Coronary artery (tissue), 2 donors: ENCODE data around the gene KMT2A.

Experiments
- DNase-seq: peaks from one replicate; pipeline ENCODE4 v3.0.0-alpha.2; 2017; ENCODE audit warnings: low spot score
- H3K27ac ChIP-seq, 2 donors: fragments of 200-600 bp; sonication (generic); one replicate each; pipeline ENCODE4 v1.5.1; 2016 to 2019
- H3K4me3 ChIP-seq: fragments of 200-600 bp; sonication (generic); 2 replicates; pipeline ENCODE4 v1.5.1; 2016; ENCODE audit warnings: mild to moderate bottlenecking, moderate library complexity
- TF ChIP-seq, protein P1 (sequence below): fragments of 200-600 bp; sonication (generic); IDR thresholded peaks from one replicate; pipeline ENCODE4 v1.5.1; 2019; ENCODE audit warnings: antibody characterized with exemption

KMT2A gene

DNA sequence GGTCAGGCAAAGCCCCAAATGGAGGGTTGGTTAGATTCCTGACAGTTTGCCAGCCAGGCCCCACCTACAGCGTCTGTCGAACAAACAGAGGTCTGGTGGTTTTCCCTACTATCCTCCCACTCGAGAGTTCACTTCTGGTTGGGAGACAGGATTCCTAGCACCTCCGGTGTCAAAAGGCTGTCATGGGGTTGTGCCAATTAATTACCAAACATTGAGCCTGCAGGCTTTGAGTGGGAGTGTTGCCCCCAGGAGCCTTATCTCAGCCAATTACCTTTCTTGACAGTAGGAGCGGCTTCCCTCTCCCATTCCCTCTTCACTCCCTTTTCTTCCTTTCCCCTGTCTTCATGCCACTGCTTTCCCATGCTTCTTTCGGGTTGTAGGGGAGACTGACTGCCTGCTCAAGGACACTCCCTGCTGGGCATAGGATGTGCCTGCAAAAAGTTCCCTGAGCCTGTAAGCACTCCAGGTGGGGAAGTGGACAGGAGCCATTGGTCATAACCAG, 86.3 kb downstream of the KMT2A start:
- Histone ChIP-seq H3K27ac (no peak overlapping the region), H3K4me3 (no peak overlapping the region)
- no peak for DNase-seq
- TF ChIP-seq, protein P1, sequence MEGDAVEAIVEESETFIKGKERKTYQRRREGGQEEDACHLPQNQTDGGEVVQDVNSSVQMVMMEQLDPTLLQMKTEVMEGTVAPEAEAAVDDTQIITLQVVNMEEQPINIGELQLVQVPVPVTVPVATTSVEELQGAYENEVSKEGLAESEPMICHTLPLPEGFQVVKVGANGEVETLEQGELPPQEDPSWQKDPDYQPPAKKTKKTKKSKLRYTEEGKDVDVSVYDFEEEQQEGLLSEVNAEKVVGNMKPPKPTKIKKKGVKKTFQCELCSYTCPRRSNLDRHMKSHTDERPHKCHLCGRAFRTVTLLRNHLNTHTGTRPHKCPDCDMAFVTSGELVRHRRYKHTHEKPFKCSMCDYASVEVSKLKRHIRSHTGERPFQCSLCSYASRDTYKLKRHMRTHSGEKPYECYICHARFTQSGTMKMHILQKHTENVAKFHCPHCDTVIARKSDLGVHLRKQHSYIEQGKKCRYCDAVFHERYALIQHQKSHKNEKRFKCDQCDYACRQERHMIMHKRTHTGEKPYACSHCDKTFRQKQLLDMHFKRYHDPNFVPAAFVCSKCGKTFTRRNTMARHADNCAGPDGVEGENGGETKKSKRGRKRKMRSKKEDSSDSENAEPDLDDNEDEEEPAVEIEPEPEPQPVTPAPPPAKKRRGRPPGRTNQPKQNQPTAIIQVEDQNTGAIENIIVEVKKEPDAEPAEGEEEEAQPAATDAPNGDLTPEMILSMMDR: no peak

DNA sequence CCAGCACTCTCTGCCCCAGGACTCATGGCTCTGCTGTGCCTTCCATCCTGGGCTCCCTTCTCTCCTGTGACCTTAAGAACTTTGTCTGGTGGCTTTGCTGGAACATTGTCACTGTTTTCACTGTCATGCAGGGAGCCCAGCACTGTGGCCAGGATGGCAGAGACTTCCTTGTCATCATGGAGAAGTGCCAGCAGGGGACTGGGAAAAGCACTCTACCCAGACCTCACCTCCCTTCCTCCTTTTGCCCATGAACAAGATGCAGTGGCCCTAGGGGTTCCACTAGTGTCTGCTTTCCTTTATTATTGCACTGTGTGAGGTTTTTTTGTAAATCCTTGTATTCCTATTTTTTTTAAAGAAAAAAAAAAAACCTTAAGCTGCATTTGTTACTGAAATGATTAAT, 88.1 kb downstream of the KMT2A start:
- no peak overlapping the region for H3K27ac ChIP-seq
- TF ChIP-seq, protein P1: no peak
- H3K4me3 ChIP-seq: no peak overlapping the region
- DNase-seq: no peak

DNA sequence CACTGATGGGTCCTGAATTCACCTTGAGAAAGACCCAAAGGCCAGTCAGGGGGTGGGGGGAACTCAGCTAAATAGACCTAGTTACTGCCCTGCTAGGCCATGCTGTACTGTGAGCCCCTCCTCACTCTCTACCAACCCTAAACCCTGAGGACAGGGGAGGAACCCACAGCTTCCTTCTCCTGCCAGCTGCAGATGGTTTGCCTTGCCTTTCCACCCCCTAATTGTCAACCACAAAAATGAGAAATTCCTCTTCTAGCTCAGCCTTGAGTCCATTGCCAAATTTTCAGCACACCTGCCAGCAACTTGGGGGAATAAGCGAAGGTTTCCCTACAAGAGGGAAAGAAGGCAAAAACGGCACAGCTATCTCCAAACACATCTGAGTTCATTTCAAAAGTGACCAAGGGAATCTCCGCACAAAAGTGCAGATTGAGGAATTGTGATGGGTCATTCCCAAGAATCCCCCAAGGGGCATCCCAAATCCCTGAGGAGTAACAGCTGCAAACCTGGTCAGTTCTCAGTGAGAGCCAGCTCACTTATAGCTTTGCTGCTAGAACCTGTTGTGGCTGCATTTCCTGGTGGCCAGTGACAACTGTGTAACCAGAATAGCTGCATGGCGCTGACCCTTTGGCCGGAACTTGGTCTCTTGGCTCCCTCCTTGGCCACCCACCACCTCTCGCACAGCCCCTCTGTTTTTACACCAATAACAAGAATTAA, 88.6 kb downstream of the KMT2A start:
- Histone ChIP-seq H3K27ac (no peak overlapping the region), H3K4me3 (no peak overlapping the region)
- TF ChIP-seq, protein P1: no peak
- no peak for DNase-seq

DNA sequence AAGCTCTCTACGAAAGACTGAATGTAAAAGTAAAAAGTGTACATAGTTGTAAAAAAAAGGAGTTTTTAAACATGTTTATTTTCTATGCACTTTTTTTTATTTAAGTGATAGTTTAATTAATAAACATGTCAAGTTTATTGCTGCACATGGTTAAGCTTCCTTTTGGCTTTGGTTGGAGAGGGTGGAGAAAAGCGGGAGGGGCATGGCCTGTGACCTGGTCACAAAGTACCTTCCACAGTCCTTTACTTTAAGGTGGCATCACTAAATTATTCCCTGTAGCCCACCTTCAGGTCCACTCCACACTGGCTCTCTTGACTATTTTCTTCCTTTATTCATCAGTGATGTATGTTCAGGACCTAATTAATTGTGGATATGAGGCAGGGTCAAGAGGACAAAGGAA, 90.4 kb downstream of the KMT2A start:
- TF ChIP-seq, protein P1: no peak
- DNase-seq: no peak
- Histone ChIP-seq H3K4me3 (no peak overlapping the region), H3K27ac (no peak overlapping the region)

DNA sequence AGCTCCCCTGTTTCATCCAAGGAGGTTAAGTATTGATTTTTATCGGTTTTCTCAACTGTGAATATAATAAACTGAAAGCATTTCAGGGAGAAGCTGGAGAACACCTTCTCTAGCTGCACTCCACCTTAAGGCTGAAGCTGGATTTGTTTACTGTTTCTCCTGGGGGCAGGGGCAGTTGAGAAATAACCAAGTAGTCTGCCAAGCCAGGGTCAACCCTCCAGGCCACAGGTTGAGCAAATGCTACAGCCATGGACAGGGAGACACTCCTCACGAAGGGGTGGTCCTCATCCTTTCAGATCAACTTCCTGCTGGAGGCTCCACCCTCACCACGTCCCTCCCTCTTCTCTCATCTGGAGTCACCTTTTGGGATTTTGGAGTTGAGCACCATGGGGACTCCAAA, 90.8 kb downstream of the KMT2A start, which contains the start of gene TTC36:
Gene TTC36 (plus strand): TSS at position 366 of the 400 bp plus-strand sequence. CDS start 21 bp downstream, at position 387.
- TF ChIP-seq, protein P1: no peak
- Histone ChIP-seq H3K4me3 (no peak within 1 kb of the TSS), H3K27ac (no peak within 1 kb of the TSS)
- no peak for DNase-seq

DNA sequence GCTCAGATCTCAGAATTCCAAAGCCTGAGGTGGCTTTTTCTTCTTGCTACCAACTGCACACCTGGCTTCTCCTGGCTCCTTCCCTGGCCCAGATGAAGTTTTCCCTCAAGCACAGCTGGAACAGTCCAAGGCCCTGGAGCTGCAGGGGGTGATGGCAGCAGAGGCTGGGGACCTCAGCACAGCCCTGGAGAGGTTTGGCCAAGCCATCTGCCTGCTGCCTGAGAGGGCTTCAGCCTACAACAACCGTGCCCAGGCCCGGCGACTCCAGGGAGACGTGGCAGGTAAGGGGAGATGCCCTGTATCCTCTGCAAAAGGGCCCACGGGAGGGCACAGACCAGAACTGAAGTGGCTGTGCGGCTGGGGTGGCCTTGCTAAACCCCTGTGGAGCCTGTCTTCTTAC, 92.2 kb downstream of the KMT2A start:
- DNase-seq: no peak
- Histone ChIP-seq H3K4me3 (no peak overlapping the region), H3K27ac (no peak overlapping the region)
- TF ChIP-seq, protein P1: no peak

DNA sequence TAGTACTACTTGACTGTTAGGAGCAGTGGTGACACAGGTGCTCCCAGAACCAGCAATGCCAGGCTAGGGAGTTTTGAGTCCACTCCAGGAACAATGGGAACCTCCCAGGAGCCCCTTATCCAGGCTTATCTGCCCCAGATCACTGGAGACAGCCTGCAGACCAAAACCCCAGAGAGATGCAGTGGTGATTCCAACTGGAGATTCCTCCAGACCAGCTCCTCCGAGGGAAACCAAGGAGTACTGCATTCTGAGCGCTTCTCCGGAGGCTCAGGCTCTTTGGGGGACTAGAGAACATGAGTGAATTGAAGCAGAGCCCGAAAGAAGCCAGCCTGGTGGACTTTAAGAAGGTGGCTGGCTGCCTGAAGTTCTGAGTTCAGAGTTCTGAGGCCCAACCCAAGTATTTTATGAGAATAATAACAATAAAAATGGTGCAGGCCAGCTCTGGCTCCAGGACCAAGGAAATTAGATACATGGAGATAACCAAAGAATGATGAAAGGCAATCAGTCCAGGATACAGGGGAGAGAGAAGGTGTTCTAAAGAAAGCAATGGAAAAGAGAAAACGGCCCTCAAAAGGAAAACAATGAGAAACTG, 93.4 kb downstream of the KMT2A start:
- TF ChIP-seq, protein P1: no peak
- Histone ChIP-seq H3K27ac (no peak overlapping the region), H3K4me3 (peak overlapping the region; percentile 87)
- no peak for DNase-seq
